B cell (primary cell): ENCODE measurements around the gene SIRPB2. TPM values are rescaled to one million over a fixed set of nuclear protein-coding genes. Genes with fewer than 3 reads are reported as not detected.

Experiments used
- ATAC-seq: fragments of 200-7000 bp; cut with Tn5 transposase; one replicate; pipeline ENCODE4 v1.10.0; 2021; ENCODE audit warnings: low read depth, mild to moderate bottlenecking, moderate number of reproducible peaks, moderate library complexity
- CTCF ChIA-PET: fragments of 350-600 bp; sonication (Branson Sonifier 250); formaldehyde crosslinking; loops from one replicate; lab custom pipeline; 2021; ENCODE audit warnings: antibody characterized with exemption, inconsistent platforms; lab: Charles Lee
- POLR2A ChIA-PET: fragments of 350-600 bp; sonication (Branson Sonifier 250); formaldehyde crosslinking; loops from one replicate; lab custom pipeline; 2021; ENCODE audit warnings: antibody characterized with exemption; lab: Charles Lee
- DNase-seq: peaks from one replicate; pipeline ENCODE4 v3.0.0; 2013
- H2AFZ ChIP-seq: 2 replicates; pipeline ENCODE4 v1.6.1; 2012; ENCODE audit warnings: mild to moderate bottlenecking, low read depth, low read length; ENCODE audit not compliant: insufficient read depth, poor library complexity, severe bottlenecking
- H3K27ac ChIP-seq, 2 donors: 1 replicate in 1 of 2; 2 replicates in 1 of 2; pipeline ENCODE4 v1.5.1; 2012 to 2013; ENCODE audit warnings: low read length in 2 of 2, mild to moderate bottlenecking in 2 of 2, moderate library complexity in 1 of 2
- H3K27me3 ChIP-seq, 4 experiments: fragments of 200-600 bp in 1 of 4; sonication (generic) in 1 of 4; replicated peaks in 1 of 4; 1 replicate in 2 of 4; 2 replicates in 2 of 4; pipeline versions ENCODE4 v1.6.1 to v1.7.0; 2013 to 2016; ENCODE audit warnings: low read length in 3 of 4, mild to moderate bottlenecking in 2 of 4, mixed read lengths in 1 of 4, moderate library complexity in 1 of 4; ENCODE audit not compliant: insufficient read depth in 4 of 4, control insufficient read depth in 3 of 4; ENCODE audit errors: control extremely low read depth in 1 of 4
- H3K36me3 ChIP-seq, 2 experiments: replicated peaks in 1 of 2; 1 replicate in 1 of 2; 2 replicates in 1 of 2; pipeline versions ENCODE4 v1.6.1 to v1.7.1; 2013; ENCODE audit warnings: low read length in 1 of 2; ENCODE audit not compliant: insufficient read depth in 2 of 2, control insufficient read depth in 1 of 2; ENCODE audit errors: control extremely low read depth in 1 of 2, extremely low read depth in 1 of 2
- H3K4me1 ChIP-seq, 2 donors: fragments of 200-600 bp in 1 of 2; sonication (generic) in 1 of 2; 1 replicate in 1 of 2; 2 replicates in 1 of 2; pipeline versions ENCODE4 v1.5.1 to v1.6.1; 2013 to 2017; ENCODE audit warnings: low read length in 2 of 2; ENCODE audit not compliant: control insufficient read depth in 2 of 2, insufficient read depth in 2 of 2
- H3K4me2 ChIP-seq: replicated peaks from 2 replicates; pipeline ENCODE3; 2012; ENCODE audit warnings: mild to moderate bottlenecking, low read depth, low read length; ENCODE audit not compliant: poor library complexity, severe bottlenecking
- H3K4me3 ChIP-seq, 5 experiments: fragments of 200-600 bp in 1 of 5; sonication (generic) in 1 of 5; 1 replicate in 3 of 5; 2 replicates in 2 of 5; pipeline versions ENCODE4 v1.5.1 to v1.7.0; 2011 to 2016; ENCODE audit warnings: low read length in 4 of 5, mild to moderate bottlenecking in 4 of 5, low read depth in 2 of 5, control low read depth in 1 of 5, moderate library complexity in 1 of 5; ENCODE audit not compliant: insufficient read depth in 1 of 5; ENCODE audit errors: control extremely low read depth in 1 of 5, extremely low read depth in 1 of 5
- H3K79me2 ChIP-seq: fragments of 200-600 bp; sonication (generic); one replicate; pipeline ENCODE4 v1.6.0; 2016; ENCODE audit warnings: low read length; ENCODE audit not compliant: control insufficient read depth, insufficient read depth
- H3K9ac ChIP-seq: fragments of 200-600 bp; sonication (generic); 2 replicates; pipeline ENCODE4 v1.6.1; 2017; ENCODE audit warnings: mild to moderate bottlenecking, low read length, moderate library complexity
- H3K9me3 ChIP-seq, 3 donors: one replicate each; pipeline versions ENCODE4 v1.6.1 to v1.7.1; 2013; ENCODE audit warnings: low read length in 2 of 3; ENCODE audit not compliant: control insufficient read depth in 2 of 3, insufficient read depth in 1 of 3; ENCODE audit errors: control extremely low read depth in 1 of 3
- H4K20me1 ChIP-seq: 2 replicates; pipeline ENCODE4 v1.6.0; 2012; ENCODE audit warnings: mild to moderate bottlenecking, low read length; ENCODE audit not compliant: insufficient read depth, control insufficient read depth, poor library complexity, severe bottlenecking
- H3K27ac Mint-ChIP-seq: one replicate; pipeline ENCODE4 v1.8.0; 2021; ENCODE audit warnings: mixed read lengths
- H3K27me3 Mint-ChIP-seq: one replicate; pipeline ENCODE4 v1.8.0; 2021; ENCODE audit warnings: mixed read lengths
- H3K4me1 Mint-ChIP-seq: one replicate; pipeline ENCODE4 v1.8.0; 2021; ENCODE audit warnings: mixed read lengths
- H3K4me3 Mint-ChIP-seq: one replicate; pipeline ENCODE4 v1.8.0; 2021; ENCODE audit warnings: mixed read lengths
- H3K9me3 Mint-ChIP-seq: one replicate; pipeline ENCODE4 v1.8.0; 2022; ENCODE audit warnings: mixed read lengths; ENCODE audit not compliant: insufficient read depth
- CTCF ChIP-seq: fragments of 200-600 bp; IDR thresholded peaks from one replicate; pipeline ENCODE4 v1.8.0; 2022; ENCODE audit warnings: antibody characterized with exemption, mild to moderate bottlenecking
- EZH2 ChIP-seq: IDR thresholded peaks from 2 replicates; pipeline ENCODE4 v1.6.1; 2012; ENCODE audit warnings: borderline replicate concordance, low read depth, mild to moderate bottlenecking, moderate library complexity, low read length; ENCODE audit not compliant: insufficient read depth, poor library complexity, severe bottlenecking
- WGBS: methylation state at CpG from one replicate; pipeline ENCODE4 v1.1.5; 2013; ENCODE audit warnings: missing lambda C conversion rate; ENCODE audit not compliant: insufficient coverage; 5-methylcytosine and 5-hydroxymethylcytosine counted together
- intact Hi-C: fragments of 100-400 bp; cut with micrococcal nuclease; formaldehyde crosslinking; loops from one replicate; pipeline ENCODE4 v1.10.0; 2022
- polyA plus RNA-seq: library from polyadenylated mRNA; depleted of rRNA; stranded (reverse); fragments of >200 nt; gene quantifications from 2 replicates; pipeline ENCODE4 v1.2.3, GENCODE V29; 2012
- total RNA-seq, 2 donors: library from RNA; stranded (reverse); fragments of 120-200 nt in 1 of 2; gene quantifications; 1 replicate in 1 of 2; 2 replicates in 1 of 2; pipeline versions ENCODE4 v1.2.3 to v1.2.4, GENCODE V29; 2013 to 2022

SIRPB2 gene
- total and polyA plus RNA-seq, 2 donors (not counting 1 experiment from before 2014, with no cell fraction given): 0.51 TPM; not detected in 1

GRCh38 chr20:1473246-1474220 lies 17.7 kb downstream of the SIRPB2 start:
- H3K27ac ChIP-seq: peak overlapping the region in 1 of 2 donors; percentile 49
- Mint-ChIP-seq H3K27me3 (peaks cover 2% of the 10 kb centered on the region), H3K27ac (peak overlapping the region; percentile 79), H3K4me1 (peaks cover 36% of the 10 kb centered on the region), H3K4me3 (no peak overlapping the region), H3K9me3 (no peaks in the 10 kb centered on the region)
- DNase-seq (no peak), ATAC-seq (no peak)
- TF ChIP-seq EZH2: no peak
- TF ChIP-seq CTCF: no peak
- H3K79me2 ChIP-seq: no peaks in the 10 kb centered on the region
- H3K4me1 ChIP-seq: peaks cover 23 to 30% of the 10 kb centered on the region in 2 donors
- H2AFZ ChIP-seq: peak overlapping the region; percentile 50
- H3K4me2 ChIP-seq: peak overlapping the region; percentile 21
- H3K9ac ChIP-seq: no peak overlapping the region
- H4K20me1 ChIP-seq: no peaks in the 10 kb centered on the region
- H3K36me3 ChIP-seq: no peaks in the 10 kb centered on the region
- ChIA-PET CTCF (interaction anchor here (1.0 to 2.3 kb wide), 5 partner anchors 12 to 33 kb away, joined by 3 to 15 read pairs (median 3); partner anchors contain the start of gene SIRPB2), POLR2A (no interaction called here)
- no peak overlapping the region for H3K4me3 ChIP-seq
- intact Hi-C loops: no loop called here
- no peaks in the 10 kb centered on the region for H3K9me3 ChIP-seq
- peaks cover 0 to 3% (median 0%) of the 10 kb centered on the region in 4 experiments for H3K27me3 ChIP-seq
- 85% methylated on average over 8 of the region's 13 CpGs for WGBS
